GM12878 (cell line): Measurements from ENCODE around the gene TLNRD1. TPM values are rescaled to one million over a fixed set of nuclear protein-coding genes. Genes with fewer than 3 reads are reported as not detected.
A peak's percentile ranks its signal among the peaks of the same experiment; 100 is the strongest.

Source experiments
- ATAC-seq: fragments of 200-7000 bp; cut with Tn5 transposase; 3 replicates; pipeline ENCODE4 v1.9.1; 2020; ENCODE audit warnings: mild to moderate bottlenecking, moderate library complexity
- BruUV-seq: library from RNA; stranded (reverse); fragments of 400-500 nt; replicated peaks from 2 replicates; lab custom pipeline; 2021; lab: Mats Ljungman, UMichigan
- CTCF ChIA-PET: fragments of 300-600 bp; sonication (Branson Sonifier 250); formaldehyde crosslinking; extraction: SDS; loops from one replicate; lab custom pipeline; 2021; ENCODE audit warnings: inconsistent platforms; lab: Yijun Ruan, JAX
- POLR2A ChIA-PET: fragments of 350-600 bp; formaldehyde crosslinking; extraction: SDS; loops from one replicate; lab custom pipeline; 2021; ENCODE audit warnings: inconsistent platforms; lab: Charles Lee
- RAD21 ChIA-PET: fragments of 300-600 bp; sonication (Branson Sonifier 250); formaldehyde crosslinking; loops from one replicate; lab custom pipeline; 2023; ENCODE audit warnings: antibody characterized with exemption; ENCODE audit not compliant: unreplicated experiment; lab: Charles Lee
- SMC1A ChIA-PET: fragments of 300-600 bp; sonication (Branson Sonifier 250); formaldehyde crosslinking; loops from one replicate; lab custom pipeline; 2023; ENCODE audit not compliant: unreplicated experiment, uncharacterized antibody; lab: Charles Lee
- DNase-seq: peaks from one replicate; pipeline ENCODE4 v3.0.0-alpha.2; 2011; ENCODE audit warnings: low read depth, low spot score
- FAIRE-seq: peaks from 3 replicates; lab custom pipeline; 2011; peaks lifted over from hg19 to GRCh38; lab: Jason Lieb, UNC
- H2AFZ ChIP-seq: 2 replicates; pipeline ENCODE4 v1.6.0; 2011; ENCODE audit warnings: low read depth, low read length, control low read depth; ENCODE audit not compliant: control insufficient read depth
- H3K27ac ChIP-seq: 2 replicates; pipeline ENCODE4 v1.5.1; 2011; ENCODE audit warnings: control low read depth; ENCODE audit not compliant: control insufficient read depth, insufficient read depth
- H3K27me3 ChIP-seq, 2 experiments: replicated peaks in 1 of 2; 2 replicates each; pipeline versions ENCODE4 v1.6.0 to v1.6.1; 2011; ENCODE audit warnings: low read length in 1 of 2; ENCODE audit not compliant: control insufficient read depth in 2 of 2, insufficient read depth in 2 of 2
- H3K36me3 ChIP-seq, 2 experiments: 2 replicates each; pipeline ENCODE4 v1.5.1; 2011; ENCODE audit warnings: low read length in 1 of 2; ENCODE audit not compliant: control insufficient read depth in 2 of 2, insufficient read depth in 2 of 2
- H3K4me1 ChIP-seq: 2 replicates; pipeline ENCODE4 v1.6.1; 2011; ENCODE audit warnings: mild to moderate bottlenecking, low read length, moderate library complexity, mixed read lengths; ENCODE audit not compliant: control insufficient read depth, insufficient read depth
- H3K4me2 ChIP-seq: 2 replicates; pipeline ENCODE4 v1.6.0; 2011; ENCODE audit warnings: control low read depth; ENCODE audit not compliant: control insufficient read depth, insufficient read depth
- H3K4me3 ChIP-seq: fragments of 200-600 bp; sonication (generic); 2 replicates; pipeline ENCODE4 v1.5.1; 2016
- H3K79me2 ChIP-seq: 2 replicates; pipeline ENCODE4 v1.6.0; 2011; ENCODE audit warnings: low read length; ENCODE audit not compliant: control insufficient read depth, insufficient read depth
- H3K9ac ChIP-seq: 2 replicates; pipeline ENCODE4 v1.8.0; 2011; ENCODE audit warnings: low read length, control low read depth, mixed read lengths; ENCODE audit not compliant: control insufficient read depth, insufficient read depth
- H3K9me3 ChIP-seq: replicated peaks from 3 replicates; pipeline ENCODE4 v1.5.1; 2011; ENCODE audit warnings: mild to moderate bottlenecking, low read length; ENCODE audit not compliant: control insufficient read depth, insufficient read depth
- H4K20me1 ChIP-seq: 2 replicates; pipeline ENCODE4 v1.6.0; 2011; ENCODE audit not compliant: control insufficient read depth, insufficient read depth
- ASH2L ChIP-seq: fragments of 300-600, 200-600 bp; sonication (generic); IDR thresholded peaks from 2 replicates; pipeline ENCODE4 v1.6.1; 2017; ENCODE audit warnings: low read depth, mild to moderate bottlenecking, borderline replicate concordance
- EGR1 ChIP-seq, 2 experiments: IDR thresholded peaks; 1 replicate in 1 of 2; 2 replicates in 1 of 2; pipeline ENCODE4 v1.6.1; 2011 to 2012; ENCODE audit warnings: low read depth in 2 of 2, low read length in 2 of 2, borderline replicate concordance in 1 of 2, mild to moderate bottlenecking in 1 of 2, moderate library complexity in 1 of 2
- GATAD2B ChIP-seq: fragments of 450-650 bp; conservative IDR thresholded peaks from 2 replicates; pipeline ENCODE4 v1.6.1; 2017; ENCODE audit warnings: low read depth, mild to moderate bottlenecking, moderate library complexity
- KAT2A ChIP-seq: conservative IDR thresholded peaks from 2 replicates; pipeline ENCODE4 v1.6.1; 2011; ENCODE audit warnings: low read depth, low read length; ENCODE audit not compliant: control insufficient read depth
- MEF2A ChIP-seq: IDR thresholded peaks from 2 replicates; pipeline ENCODE4 v1.6.1; 2011; ENCODE audit warnings: low read depth, mild to moderate bottlenecking, low read length, moderate library complexity; ENCODE audit not compliant: insufficient read depth
- NFXL1 ChIP-seq: fragments of 450-650 bp; IDR thresholded peaks from 2 replicates; pipeline ENCODE4 v1.6.1; 2017; ENCODE audit warnings: antibody characterized with exemption, mild to moderate bottlenecking, borderline replicate concordance
- NFYB ChIP-seq: IDR thresholded peaks from 2 replicates; pipeline ENCODE4 v1.6.1; 2011; ENCODE audit warnings: low read depth, mild to moderate bottlenecking, low read length, improper control_type of control experiment, moderate library complexity; ENCODE audit not compliant: insufficient read depth
- NRF1 ChIP-seq: conservative IDR thresholded peaks from 2 replicates; pipeline ENCODE4 v1.6.1; 2011; ENCODE audit warnings: mild to moderate bottlenecking, low read depth, low read length, improper control_type of control experiment
- RAD51 ChIP-seq: fragments of 450-650 bp; IDR thresholded peaks from 2 replicates; pipeline ENCODE4 v1.6.1; 2016; ENCODE audit warnings: moderate library complexity, mild to moderate bottlenecking, inconsistent platforms
- RB1 ChIP-seq: fragments of 450-650 bp; formaldehyde crosslinking; IDR thresholded peaks from 2 replicates; pipeline ENCODE4 v1.6.1; 2017; ENCODE audit warnings: mild to moderate bottlenecking, borderline replicate concordance
- TARDBP ChIP-seq: IDR thresholded peaks from 2 replicates; pipeline ENCODE4 v1.6.1; 2016; ENCODE audit warnings: borderline replicate concordance
- TCF3 ChIP-seq: IDR thresholded peaks from 2 replicates; pipeline ENCODE4 v1.6.1; 2012; ENCODE audit warnings: low read depth, mild to moderate bottlenecking, low read length, borderline replicate concordance; ENCODE audit not compliant: insufficient read depth
- USF1 ChIP-seq: IDR thresholded peaks from 2 replicates; pipeline ENCODE4 v1.6.1; 2011; ENCODE audit warnings: borderline replicate concordance, low read depth, mild to moderate bottlenecking, moderate library complexity, mixed read lengths, low read length; ENCODE audit not compliant: insufficient read depth; ENCODE audit errors: extremely low read length
- USF2 ChIP-seq: IDR thresholded peaks from 2 replicates; pipeline ENCODE4 v1.6.1; 2011; ENCODE audit warnings: low read depth, low read length, improper control_type of control experiment, borderline replicate concordance
- WGBS: methylation state at CpG from one replicate; pipeline ENCODE4 v1.1.6; 2016; ENCODE audit warnings: low lambda C conversion rate; ENCODE audit not compliant: insufficient replicate concordance, insufficient coverage; ENCODE audit errors: missing lambda C conversion rate; 5-methylcytosine and 5-hydroxymethylcytosine counted together
- in situ Hi-C: fragments of 300-500 bp; cut with MboI; formaldehyde crosslinking; loops from 9 replicates; pipeline ENCODE4 v1.14.3; 2018; ENCODE audit warnings: mixed read lengths
- intact Hi-C: fragments of 100-400 bp; cut with micrococcal nuclease; formaldehyde crosslinking; loops from one replicate; pipeline ENCODE4 v1.14.2; 2022; ENCODE audit not compliant: unreplicated experiment
- polyA plus RNA-seq, 11 experiments: library from polyadenylated mRNA; depleted of rRNA in 4 of 11; unstranded in 6 of 11; stranded (reverse) in 5 of 11; fragments of >200 nt; fragmentation: Nextera tagmentation in 4 of 11; fragmentation: Illumina TruSeq in 1 of 11; extraction: Ambion mirVana in 4 of 11; extraction: Trizol in 1 of 11; gene quantifications; 1 replicate in 1 of 11; 2 replicates in 10 of 11; pipeline versions ENCODE4 v1.2.1 to v1.2.3, GENCODE V29; 2011 to 2016; ENCODE audit warnings: inconsistent platforms in 2 of 11, missing spikeins in 2 of 11, low read depth in 1 of 11
- total RNA-seq, 4 experiments: library from RNA; depleted of rRNA in 3 of 4; stranded (reverse); fragments of >200 nt in 3 of 4; fragmentation: Illumina TruSeq in 1 of 4; extraction: Trizol in 1 of 4; gene quantifications; 2 replicates each; pipeline versions ENCODE4 v1.2.1 to v1.2.3, GENCODE V29; 2013 to 2021

Gene TLNRD1
- total and polyA plus RNA-seq, 10 of the 15 experiments (the other 5 are each of a cell fraction or from before 2014, with no cell fraction given) = 2.5 to 44.8 (median 9.1) TPM

- BruUV-seq = no TSS peak
- no peak overlapping the region for H3K27ac ChIP-seq
- RAD21 ChIA-PET = interaction anchor here (1.2 to 2.0 kb wide), 2 partner anchors 268 to 303 kb away, joined by 4 to 11 read pairs; no protein-coding TSS in a partner anchor
These were observed 2.5 kb upstream of the TLNRD1 start for GRCh38 chr15:80998251-80998650.

More at GRCh38 chr15:80998251-80998650, 2.5 kb upstream of the TLNRD1 start:
- H3K4me3 ChIP-seq = no peak overlapping the region
- no peak for DNase-seq
- no peak overlapping the region for H3K9ac ChIP-seq
- peaks cover 29% of the 10 kb centered on the region for H3K79me2 ChIP-seq
- SMC1A ChIA-PET = interaction anchor here (0.7 to 1.9 kb wide), 5 partner anchors 25 to 276 kb away, joined by 3 to 9 read pairs (median 3); no protein-coding TSS in a partner anchor
- WGBS = 100% methylated on average over 1 of the region's 1 CpG
- no peaks in the 10 kb centered on the region; the same call in 2 of the 3 replicates for H3K9me3 ChIP-seq
- intact Hi-C loops (no loop called here), in situ Hi-C loops (loop anchor here (5.0 to 10.0 kb wide), 2 partner anchors 269 to 297 kb away; no protein-coding TSS in a partner anchor)
- H3K4me1 ChIP-seq = peaks cover 19% of the 10 kb centered on the region
- CTCF ChIA-PET = interaction anchor here (1.4 to 5.7 kb wide), 4 partner anchors 12 to 268 kb away, joined by 3 to 37 read pairs (median 8); no protein-coding TSS in a partner anchor
- H3K27me3 ChIP-seq = no peaks in the 10 kb centered on the region
- H3K4me2 ChIP-seq = 0 out of 2 replicates have a peak overlapping the region, but pooled peaks have one; percentile 23
- TF ChIP-seq NFXL1 = no peak
- TF ChIP-seq USF1 = peak; percentile 52
- TF ChIP-seq NRF1 = no peak
- TF ChIP-seq EGR1 (IDR thresholded peaks at IDR 0.05; ENCODE audit: borderline replicate concordance in 1 of 2, low read depth in 2 of 2, low read length in 2 of 2) = no peak
- TF ChIP-seq NFYB = peak; percentile 99
- no peak for TF ChIP-seq TCF3
- no peak for TF ChIP-seq RB1
- peak; percentile 60; the same call in 1 of the 2 replicates for TF ChIP-seq USF2
- TF ChIP-seq GATAD2B = no peak
- peak; percentile 61; the same call in 1 of the 2 replicates for TF ChIP-seq RAD51
- TF ChIP-seq MEF2A = no peak
- no peak for TF ChIP-seq KAT2A
- TF ChIP-seq ASH2L = no peak
- no peak for TF ChIP-seq TARDBP
- H3K36me3 ChIP-seq = peaks cover 0 to under 1% of the 10 kb centered on the region in 2 experiments; a peak in 2 of 4 replicates
- H4K20me1 ChIP-seq = no peaks in the 10 kb centered on the region
- POLR2A ChIA-PET = interaction anchor here (0.9 to 1.7 kb wide), 2 partner anchors 12 to 17 kb away, joined by 3 to 4 read pairs; no protein-coding TSS in a partner anchor
- no peak overlapping the region for H2AFZ ChIP-seq
- ATAC-seq = no peak
- no peak for FAIRE-seq
